ENCODE results near the gene TMEM220. TPM values are rescaled to one million over a fixed set of nuclear protein-coding genes. Genes with fewer than 3 reads are reported as not detected.
A peak's percentile ranks its signal among the peaks of the same experiment; 100 is the strongest.

TMEM220 gene
- total and polyA plus RNA-seq, 9 of the 15 experiments (the other 6 are each of a cell fraction or from before 2014, with no cell fraction given) = not detected

GRCh38 chr17:10697092-10698081 is 32.4 kb downstream of the TMEM220 start, which contains the start of the genes ADPRM and SCO1 (continued):
- TF ChIP-seq, protein P1, sequence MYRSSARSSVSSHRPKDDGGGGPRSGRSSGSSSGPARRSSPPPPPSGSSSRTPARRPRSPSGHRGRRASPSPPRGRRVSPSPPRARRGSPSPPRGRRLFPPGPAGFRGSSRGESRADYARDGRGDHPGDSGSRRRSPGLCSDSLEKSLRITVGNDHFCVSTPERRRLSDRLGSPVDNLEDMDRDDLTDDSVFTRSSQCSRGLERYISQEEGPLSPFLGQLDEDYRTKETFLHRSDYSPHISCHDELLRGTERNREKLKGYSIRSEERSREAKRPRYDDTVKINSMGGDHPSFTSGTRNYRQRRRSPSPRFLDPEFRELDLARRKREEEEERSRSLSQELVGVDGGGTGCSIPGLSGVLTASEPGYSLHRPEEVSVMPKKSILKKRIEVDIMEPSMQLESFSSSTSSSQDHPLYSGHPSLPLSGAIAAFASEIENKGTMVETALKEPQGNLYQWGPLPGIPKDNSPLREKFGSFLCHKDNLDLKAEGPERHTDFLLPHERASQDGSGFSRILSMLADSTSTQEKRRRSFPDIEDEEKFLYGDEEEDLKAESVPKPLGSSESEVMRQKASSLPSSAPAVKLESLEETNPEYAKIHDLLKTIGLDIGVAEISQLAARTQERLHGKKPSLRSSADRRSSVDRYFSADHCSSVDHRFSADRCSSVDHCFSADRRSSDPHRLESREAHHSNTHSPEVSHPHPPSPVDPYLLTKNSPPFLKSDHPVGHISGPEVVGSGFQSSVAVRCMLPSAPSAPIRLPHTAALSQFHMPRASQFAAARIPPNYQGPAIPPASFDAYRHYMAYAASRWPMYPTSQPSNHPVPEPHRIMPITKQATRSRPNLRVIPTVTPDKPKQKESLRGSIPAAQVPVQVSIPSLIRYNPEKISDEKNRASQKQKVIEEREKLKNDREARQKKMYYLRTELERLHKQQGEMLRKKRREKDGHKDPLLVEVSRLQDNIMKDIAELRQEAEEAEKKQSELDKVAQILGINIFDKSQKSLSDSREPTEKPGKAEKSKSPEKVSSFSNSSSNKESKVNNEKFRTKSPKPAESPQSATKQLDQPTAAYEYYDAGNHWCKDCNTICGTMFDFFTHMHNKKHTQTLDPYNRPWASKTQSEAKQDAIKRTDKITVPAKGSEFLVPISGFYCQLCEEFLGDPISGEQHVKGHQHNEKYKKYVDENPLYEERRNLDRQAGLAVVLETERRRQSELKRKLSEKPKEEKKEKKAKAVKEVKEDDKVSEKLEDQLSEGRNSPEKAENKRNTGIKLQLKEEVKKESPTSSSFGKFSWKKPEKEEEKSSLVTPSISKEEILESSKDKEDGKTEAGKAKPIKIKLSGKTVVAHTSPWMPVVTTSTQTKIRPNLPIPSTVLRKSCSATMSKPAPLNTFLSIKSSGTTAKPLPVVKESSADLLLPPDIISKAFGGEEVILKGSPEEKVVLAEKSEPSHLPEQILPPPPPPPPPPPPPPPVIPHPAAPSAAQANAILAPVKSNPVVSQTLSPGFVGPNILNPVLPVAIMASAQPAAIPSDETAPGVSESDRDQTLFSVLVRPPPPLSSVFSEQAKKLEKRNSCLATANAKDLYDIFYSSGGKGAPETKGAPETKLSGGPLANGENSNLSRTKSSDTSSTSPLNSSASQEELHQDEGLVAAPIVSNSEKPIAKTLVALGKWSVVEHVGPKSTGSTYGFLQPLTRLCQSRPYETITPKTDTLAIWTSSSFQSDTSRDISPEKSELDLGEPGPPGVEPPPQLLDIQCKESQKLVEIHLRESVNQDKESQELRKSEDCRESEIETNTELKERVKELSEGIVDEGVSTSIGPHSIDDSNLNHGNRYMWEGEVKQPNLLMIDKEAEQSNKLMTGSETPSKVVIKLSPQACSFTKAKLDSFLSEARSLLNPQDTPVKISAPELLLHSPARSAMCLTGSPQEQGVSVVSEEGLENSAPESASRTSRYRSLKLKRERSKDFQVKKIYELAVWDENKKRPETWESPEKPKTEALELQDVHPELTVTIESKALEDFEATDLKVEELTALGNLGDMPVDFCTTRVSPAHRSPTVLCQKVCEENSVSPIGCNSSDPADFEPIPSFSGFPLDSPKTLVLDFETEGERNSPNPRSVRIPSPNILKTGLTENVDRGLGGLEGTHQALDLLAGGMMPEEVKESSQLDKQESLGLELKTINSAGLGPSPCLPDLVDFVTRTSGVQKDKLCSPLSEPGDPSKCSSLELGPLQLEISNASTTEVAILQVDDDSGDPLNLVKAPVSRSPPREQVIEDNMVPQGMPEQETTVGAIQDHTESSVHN (IDR thresholded peaks at IDR 0.05; ENCODE audit: borderline replicate concordance in 1 of 2, low read depth in 1 of 2) = no peak
- TF ChIP-seq, protein P2, sequence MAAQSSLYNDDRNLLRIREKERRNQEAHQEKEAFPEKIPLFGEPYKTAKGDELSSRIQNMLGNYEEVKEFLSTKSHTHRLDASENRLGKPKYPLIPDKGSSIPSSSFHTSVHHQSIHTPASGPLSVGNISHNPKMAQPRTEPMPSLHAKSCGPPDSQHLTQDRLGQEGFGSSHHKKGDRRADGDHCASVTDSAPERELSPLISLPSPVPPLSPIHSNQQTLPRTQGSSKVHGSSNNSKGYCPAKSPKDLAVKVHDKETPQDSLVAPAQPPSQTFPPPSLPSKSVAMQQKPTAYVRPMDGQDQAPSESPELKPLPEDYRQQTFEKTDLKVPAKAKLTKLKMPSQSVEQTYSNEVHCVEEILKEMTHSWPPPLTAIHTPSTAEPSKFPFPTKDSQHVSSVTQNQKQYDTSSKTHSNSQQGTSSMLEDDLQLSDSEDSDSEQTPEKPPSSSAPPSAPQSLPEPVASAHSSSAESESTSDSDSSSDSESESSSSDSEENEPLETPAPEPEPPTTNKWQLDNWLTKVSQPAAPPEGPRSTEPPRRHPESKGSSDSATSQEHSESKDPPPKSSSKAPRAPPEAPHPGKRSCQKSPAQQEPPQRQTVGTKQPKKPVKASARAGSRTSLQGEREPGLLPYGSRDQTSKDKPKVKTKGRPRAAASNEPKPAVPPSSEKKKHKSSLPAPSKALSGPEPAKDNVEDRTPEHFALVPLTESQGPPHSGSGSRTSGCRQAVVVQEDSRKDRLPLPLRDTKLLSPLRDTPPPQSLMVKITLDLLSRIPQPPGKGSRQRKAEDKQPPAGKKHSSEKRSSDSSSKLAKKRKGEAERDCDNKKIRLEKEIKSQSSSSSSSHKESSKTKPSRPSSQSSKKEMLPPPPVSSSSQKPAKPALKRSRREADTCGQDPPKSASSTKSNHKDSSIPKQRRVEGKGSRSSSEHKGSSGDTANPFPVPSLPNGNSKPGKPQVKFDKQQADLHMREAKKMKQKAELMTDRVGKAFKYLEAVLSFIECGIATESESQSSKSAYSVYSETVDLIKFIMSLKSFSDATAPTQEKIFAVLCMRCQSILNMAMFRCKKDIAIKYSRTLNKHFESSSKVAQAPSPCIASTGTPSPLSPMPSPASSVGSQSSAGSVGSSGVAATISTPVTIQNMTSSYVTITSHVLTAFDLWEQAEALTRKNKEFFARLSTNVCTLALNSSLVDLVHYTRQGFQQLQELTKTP (IDR thresholded peaks at IDR 0.05; ENCODE audit: low read depth in 1 of 2, partially characterized antibody in 2 of 2) = no peak
- 0 out of 2 replicates have a peak, but pooled peaks have one; percentile 18 for TF ChIP-seq CREB1 (IDR thresholded peaks at IDR 0.05)
- no peak for TF ChIP-seq CREB1 (CRISPR knock-in tag; IDR thresholded peaks at IDR 0.05)
- no peak for TF ChIP-seq ZNF146 (CRISPR knock-in tag; IDR thresholded peaks at IDR 0.05; ENCODE audit: unreplicated experiment)
- no peak for TF ChIP-seq E2F3 (CRISPR knock-in tag; IDR thresholded peaks at IDR 0.05)
- no peak for TF ChIP-seq PATZ1 (CRISPR knock-in tag; IDR thresholded peaks at IDR 0.05; ENCODE audit: borderline replicate concordance)
- no peak for TF ChIP-seq RBM14 (IDR thresholded peaks at IDR 0.05; ENCODE audit: borderline replicate concordance, insufficient read depth, low read depth, low read length)
- TF ChIP-seq CREBBP (IDR thresholded peaks at IDR 0.05; ENCODE audit: low read depth, low read length) = no peak

Measured in K562 (cell line).